ENCODE results near the gene RMDN2. TPM values are rescaled to one million over a fixed set of nuclear protein-coding genes. Genes with fewer than 3 reads are reported as not detected.

Gene RMDN2
- total RNA-seq, 1 experiment from 2014 or later, result 3.0 TPM

- H3K4me1 Mint-ChIP-seq, result peaks cover 10% of the 10 kb centered on the region
- no peaks in the 10 kb centered on the region for H3K36me3 Mint-ChIP-seq
- no peaks in the 10 kb centered on the region for H3K9me3 Mint-ChIP-seq
- ChIA-PET CTCF (no interaction called here), POLR2A (no interaction called here)
- H3K27me3 Mint-ChIP-seq (ENCODE audit: low read depth), result no peaks in the 10 kb centered on the region
- no peak for TF ChIP-seq ZNF219 (CRISPR knock-in tag; IDR thresholded peaks at IDR 0.05; ENCODE audit: borderline replicate concordance)
- no peak for TF ChIP-seq TEAD1 (CRISPR knock-in tag; IDR thresholded peaks at IDR 0.05)
- TF ChIP-seq NFATC4 (CRISPR knock-in tag; IDR thresholded peaks at IDR 0.05), result no peak
- H3K4me3 Mint-ChIP-seq, result no peak overlapping the region
- ATAC-seq (no peak), DNase-seq (ENCODE audit: low spot score) (no peak)
- no peak overlapping the region for H3K27ac Mint-ChIP-seq
Observed at GRCh38 chr2:38026846-38027245, 101.8 kb downstream of the RMDN2 start.

GRCh38 chr2:38028829-38029228 is 103.7 kb downstream of the RMDN2 start:
- no peaks in the 10 kb centered on the region for H3K36me3 Mint-ChIP-seq
- H3K4me1 Mint-ChIP-seq, result peaks cover 10% of the 10 kb centered on the region
- ChIA-PET POLR2A (no interaction called here), CTCF (no interaction called here)
- DNase-seq (ENCODE audit: low spot score) (no peak), ATAC-seq (no peak)
- TF ChIP-seq ZNF425 (CRISPR knock-in tag; conservative IDR thresholded peaks at IDR 0.05) (no peak), E2F1 (CRISPR knock-in tag; IDR thresholded peaks at IDR 0.05) (no peak), HMGA2 (CRISPR knock-in tag; IDR thresholded peaks at IDR 0.05) (no peak), ZNF416 (CRISPR knock-in tag; IDR thresholded peaks at IDR 0.05) (no peak), PRDM15 (CRISPR knock-in tag; IDR thresholded peaks at IDR 0.05) (no peak), ESRRA (CRISPR knock-in tag; IDR thresholded peaks at IDR 0.05; ENCODE audit: borderline replicate concordance) (no peak), E2F5 (CRISPR knock-in tag; IDR thresholded peaks at IDR 0.05) (no peak), PRRX2 (CRISPR knock-in tag; IDR thresholded peaks at IDR 0.05) (no peak), OVOL2 (CRISPR knock-in tag; IDR thresholded peaks at IDR 0.05; ENCODE audit: borderline replicate concordance) (no peak), MXD4 (CRISPR knock-in tag; IDR thresholded peaks at IDR 0.05; ENCODE audit: borderline replicate concordance) (no peak)
- no peak overlapping the region for H3K4me3 Mint-ChIP-seq
- H3K9me3 Mint-ChIP-seq, result no peaks in the 10 kb centered on the region
- no peak overlapping the region for H3K27ac Mint-ChIP-seq
- no peaks in the 10 kb centered on the region for H3K27me3 Mint-ChIP-seq (ENCODE audit: low read depth)

- Mint-ChIP-seq H3K27ac (no peak overlapping the region; the same call in 1 of the 2 replicates), H3K36me3 (no peaks in the 10 kb centered on the region), H3K4me3 (no peak overlapping the region), H3K4me1 (peaks cover 14% of the 10 kb centered on the region), H3K9me3 (no peaks in the 10 kb centered on the region), H3K27me3 (ENCODE audit: low read depth) (no peaks in the 10 kb centered on the region)
- POLR2A ChIA-PET, result no interaction called here
- no peak for TF ChIP-seq HMGXB4 (CRISPR knock-in tag; IDR thresholded peaks at IDR 0.05)
- no peak for TF ChIP-seq JAZF1 (CRISPR knock-in tag; IDR thresholded peaks at IDR 0.05)
- DNase-seq (ENCODE audit: low spot score) (no peak), ATAC-seq (no peak)
- CTCF ChIA-PET, result no interaction called here
Observed at GRCh38 chr2:38029512-38029911, 104.4 kb downstream of the RMDN2 start.
